ENCODE measurements around the gene CDCA5.

The CDCA5 gene

DNA sequence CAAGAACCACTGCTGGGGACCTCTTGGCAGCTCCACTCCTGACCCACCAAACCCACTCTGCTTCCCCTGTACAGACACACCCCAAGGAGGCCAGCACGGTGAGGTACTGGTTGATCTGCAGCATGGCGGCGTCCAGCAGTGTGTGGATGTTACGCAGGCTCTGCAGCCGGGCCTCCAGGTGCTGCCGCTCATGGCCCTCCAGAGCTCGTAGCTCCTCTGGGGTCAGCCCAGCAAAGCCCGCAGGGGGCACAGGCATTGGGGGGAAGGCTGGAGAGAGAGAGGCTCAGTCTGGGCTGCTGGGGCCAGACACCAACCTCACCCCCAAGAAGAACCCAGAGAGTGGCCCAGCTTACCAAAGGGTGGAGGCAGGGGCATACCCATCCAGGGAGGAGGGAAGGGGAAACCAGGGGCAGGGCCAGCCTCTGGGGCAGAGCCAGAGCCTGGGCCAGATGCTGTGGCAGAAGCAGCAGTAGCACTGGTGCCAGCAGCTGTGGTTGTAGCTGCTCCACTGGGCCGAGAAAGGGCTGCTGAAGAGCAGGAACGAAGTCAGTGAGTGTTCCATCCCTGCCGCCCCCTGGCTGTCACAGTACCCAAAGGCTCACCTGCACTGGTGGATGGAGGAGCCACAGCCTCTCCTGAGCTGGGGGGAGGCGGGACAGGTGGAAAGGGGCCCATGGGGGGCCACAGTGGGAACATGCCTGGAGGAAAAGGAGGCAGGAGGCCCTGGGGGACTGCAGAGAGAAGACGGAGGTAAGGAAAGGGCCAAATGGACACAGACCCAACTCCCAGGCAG is 46.0 kb upstream of the CDCA5 start:
- H3K4me3 ChIP-seq (ENCODE audit: low read length), result no peak overlapping the region
- TF ChIP-seq, protein P1, sequence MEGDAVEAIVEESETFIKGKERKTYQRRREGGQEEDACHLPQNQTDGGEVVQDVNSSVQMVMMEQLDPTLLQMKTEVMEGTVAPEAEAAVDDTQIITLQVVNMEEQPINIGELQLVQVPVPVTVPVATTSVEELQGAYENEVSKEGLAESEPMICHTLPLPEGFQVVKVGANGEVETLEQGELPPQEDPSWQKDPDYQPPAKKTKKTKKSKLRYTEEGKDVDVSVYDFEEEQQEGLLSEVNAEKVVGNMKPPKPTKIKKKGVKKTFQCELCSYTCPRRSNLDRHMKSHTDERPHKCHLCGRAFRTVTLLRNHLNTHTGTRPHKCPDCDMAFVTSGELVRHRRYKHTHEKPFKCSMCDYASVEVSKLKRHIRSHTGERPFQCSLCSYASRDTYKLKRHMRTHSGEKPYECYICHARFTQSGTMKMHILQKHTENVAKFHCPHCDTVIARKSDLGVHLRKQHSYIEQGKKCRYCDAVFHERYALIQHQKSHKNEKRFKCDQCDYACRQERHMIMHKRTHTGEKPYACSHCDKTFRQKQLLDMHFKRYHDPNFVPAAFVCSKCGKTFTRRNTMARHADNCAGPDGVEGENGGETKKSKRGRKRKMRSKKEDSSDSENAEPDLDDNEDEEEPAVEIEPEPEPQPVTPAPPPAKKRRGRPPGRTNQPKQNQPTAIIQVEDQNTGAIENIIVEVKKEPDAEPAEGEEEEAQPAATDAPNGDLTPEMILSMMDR (conservative IDR thresholded peaks at IDR 0.05; ENCODE audit: low read length), result no peak

DNA sequence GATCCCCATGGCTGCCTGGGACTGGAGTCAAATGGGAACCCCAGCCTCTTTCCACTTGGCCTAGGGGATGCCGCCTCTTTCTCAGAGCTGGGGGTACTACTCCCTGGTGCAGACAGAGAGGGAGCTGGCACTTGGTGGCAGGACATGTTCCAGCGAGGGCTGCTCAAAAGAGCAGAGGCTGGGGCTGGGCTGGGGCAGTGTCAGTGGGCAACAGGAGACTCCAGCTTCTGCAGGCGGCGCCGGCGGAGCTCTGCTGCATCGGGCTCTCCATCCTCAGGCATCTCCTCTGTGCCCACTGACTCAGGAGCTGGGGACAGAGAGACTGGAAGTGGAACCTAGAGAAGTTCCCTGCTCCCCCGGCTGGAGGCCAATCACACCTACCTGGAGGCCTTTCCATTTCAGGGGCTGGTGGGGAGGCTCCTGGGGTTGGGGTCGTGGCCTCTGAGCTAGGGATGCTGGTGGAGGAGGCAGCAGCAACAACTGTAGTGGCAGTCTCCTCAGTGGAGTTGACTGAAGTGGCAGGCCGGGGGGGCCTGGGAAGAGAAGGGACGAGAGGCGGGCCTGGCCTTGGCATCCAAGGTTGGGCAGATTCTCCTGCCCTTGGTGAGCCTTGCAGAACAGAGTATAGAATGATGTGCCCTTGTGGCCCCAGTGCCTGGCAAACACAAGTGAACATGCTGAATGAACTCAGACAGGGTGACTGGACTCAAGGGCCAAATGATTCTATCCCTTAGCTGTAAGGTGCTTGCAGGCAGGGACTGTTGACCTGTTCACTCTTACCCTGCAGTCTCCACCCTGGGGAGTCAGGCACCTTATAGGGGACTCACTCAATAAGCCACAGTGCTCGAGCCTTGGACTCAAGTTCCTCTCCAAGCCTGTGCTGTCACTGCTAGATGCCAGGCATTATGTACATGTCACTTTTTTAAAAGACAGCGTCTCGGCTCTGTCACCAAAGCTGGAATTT is 44.6 kb upstream of the CDCA5 start:
- H3K4me3 ChIP-seq (ENCODE audit: low read length), result no peak overlapping the region
- TF ChIP-seq, protein P1 (conservative IDR thresholded peaks at IDR 0.05; ENCODE audit: low read length), result no peak
- no peak for DNase-seq (ENCODE audit: low read depth)

More for the DNA sequence above, 46.0 kb upstream of the CDCA5 start:
- no peak for DNase-seq (ENCODE audit: low read depth)

DNA sequence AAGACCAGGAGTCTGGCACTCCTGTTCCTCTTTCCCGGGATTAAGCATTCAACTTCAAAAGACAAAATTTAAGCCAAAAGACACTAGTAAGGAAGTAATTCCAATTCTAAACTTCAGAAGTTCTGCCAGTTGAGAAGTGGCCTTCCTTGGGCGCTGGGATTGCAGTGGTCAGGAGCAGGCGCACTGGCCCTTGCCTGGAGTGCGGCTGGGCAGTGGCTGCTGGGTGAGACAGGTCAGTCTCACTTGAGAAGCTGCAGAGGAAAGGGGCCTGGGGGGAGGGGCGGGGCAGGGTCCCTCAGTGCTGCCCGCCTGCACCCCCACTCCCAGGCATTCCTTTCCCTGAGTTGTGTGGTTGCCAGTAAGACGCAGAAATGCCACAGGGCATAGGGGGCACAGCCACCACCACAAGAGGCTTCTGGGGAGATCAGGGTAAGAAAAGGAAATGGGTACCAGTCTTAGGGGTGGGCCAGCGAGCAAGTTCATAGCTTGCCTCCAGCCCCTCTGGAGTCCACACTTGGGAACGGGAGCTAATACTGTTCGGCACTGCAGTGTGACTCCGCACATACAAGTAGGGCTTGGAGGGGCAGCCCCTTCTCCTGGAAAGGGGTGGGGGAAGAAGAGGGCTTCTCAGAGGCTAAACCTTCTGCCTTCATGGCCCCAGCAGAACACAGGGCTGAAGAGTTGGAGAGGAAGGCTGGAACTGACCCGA is 43.8 kb upstream of the CDCA5 start:
- TF ChIP-seq, protein P1 (conservative IDR thresholded peaks at IDR 0.05; ENCODE audit: low read length), result no peak
- no peak for DNase-seq (ENCODE audit: low read depth)
- H3K4me3 ChIP-seq (ENCODE audit: low read length), result no peak overlapping the region

DNA sequence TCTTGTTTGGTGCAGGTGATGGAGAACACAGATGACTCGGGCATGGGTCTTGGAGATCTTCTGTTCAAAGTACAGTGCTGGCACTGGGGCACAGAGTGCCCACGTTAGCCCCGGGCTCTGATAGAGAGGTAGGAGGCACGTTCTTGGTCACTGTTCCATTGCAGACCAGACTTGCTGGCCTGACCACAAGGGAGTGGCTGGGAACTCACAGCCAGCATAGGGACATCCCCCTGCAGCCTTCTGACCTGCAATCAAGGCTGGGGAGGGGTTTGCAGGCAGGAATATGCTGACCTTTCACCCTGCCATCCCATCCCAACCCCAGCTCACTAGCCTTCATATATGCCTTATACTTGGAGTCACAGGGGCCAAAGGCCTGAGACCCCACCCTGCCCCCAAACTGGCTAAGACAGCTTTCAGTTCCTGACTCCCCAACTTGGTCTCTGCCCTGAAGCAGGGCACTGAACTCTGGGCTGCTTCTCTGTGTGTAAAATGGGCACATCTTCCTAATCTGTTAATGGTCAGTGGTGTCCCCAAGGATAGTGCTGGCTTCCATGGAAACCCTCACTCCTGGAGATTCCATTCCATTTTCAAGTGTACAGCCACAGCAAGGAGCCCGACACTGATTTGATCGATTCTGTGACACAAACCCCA is 42.9 kb upstream of the CDCA5 start:
- TF ChIP-seq, protein P1 (conservative IDR thresholded peaks at IDR 0.05; ENCODE audit: low read length), result no peak
- no peak for DNase-seq (ENCODE audit: low read depth)
- no peak overlapping the region for H3K4me3 ChIP-seq (ENCODE audit: low read length)

DNA sequence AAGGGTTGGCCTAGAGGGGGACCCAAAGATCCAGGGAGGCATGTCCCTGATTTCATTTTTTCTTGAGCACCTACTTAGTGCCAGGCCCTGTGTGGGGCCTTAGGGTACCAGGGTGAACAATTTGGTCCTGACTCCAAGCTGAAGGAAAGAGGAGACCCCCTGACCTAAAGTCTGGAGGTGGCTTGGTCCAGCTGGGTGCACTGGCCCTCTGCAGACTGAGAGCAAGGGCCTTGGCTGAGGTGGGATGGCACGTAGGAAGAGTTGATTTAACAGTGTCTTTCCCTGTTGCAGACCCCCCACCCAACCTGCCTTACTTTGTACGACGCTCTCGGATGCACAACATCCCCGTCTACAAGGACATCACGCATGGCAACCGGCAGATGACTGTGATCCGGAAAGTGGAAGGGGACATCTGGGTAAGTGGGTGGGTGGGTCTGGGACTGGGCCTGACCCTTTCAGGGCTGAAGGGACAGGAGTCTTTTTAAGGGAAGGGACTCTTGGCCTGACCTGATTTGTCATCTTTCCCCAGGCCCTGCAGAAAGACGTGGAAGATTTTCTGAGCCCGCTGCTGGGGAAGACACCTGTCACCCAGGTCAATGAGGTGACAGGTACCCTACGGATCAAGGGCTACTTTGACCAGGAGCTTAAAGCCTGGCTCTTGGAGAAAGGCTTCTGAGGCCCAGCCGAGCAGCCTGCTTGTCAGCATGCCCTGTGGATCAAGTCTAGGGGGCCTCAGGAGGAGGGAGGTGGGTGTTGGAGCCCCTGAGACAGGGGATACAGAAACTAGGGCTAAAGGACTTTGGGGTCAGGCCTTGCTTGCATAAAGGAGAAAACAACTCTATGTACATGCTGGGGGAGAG is 41.6 kb upstream of the CDCA5 start:
- H3K4me3 ChIP-seq (ENCODE audit: low read length), result no peak overlapping the region
- TF ChIP-seq, protein P1 (conservative IDR thresholded peaks at IDR 0.05; ENCODE audit: low read length), result no peak
- DNase-seq (ENCODE audit: low read depth), result no peak
